BJ (cell line): Measurements from ENCODE around the gene EHBP1L1. TPM values are rescaled to one million over a fixed set of nuclear protein-coding genes. Genes with fewer than 3 reads are reported as not detected.

Experiments used
- CTCF ChIA-PET: fragments of 350-600 bp; formaldehyde crosslinking; extraction: SDS; loops from one replicate; lab custom pipeline; 2021; ENCODE audit warnings: antibody characterized with exemption, inconsistent platforms; lab: Yijun Ruan, JAX
- POLR2A ChIA-PET: fragments of 300-600 bp; sonication (Branson Sonifier 250); formaldehyde crosslinking; extraction: SDS; loops from one replicate; lab custom pipeline; 2021; ENCODE audit warnings: antibody characterized with exemption; lab: Charles Lee
- DNase-seq: peaks from one replicate; pipeline ENCODE4 v3.0.0-alpha.2; 2011; ENCODE audit warnings: low read depth
- H3K27me3 ChIP-seq: 2 replicates; pipeline ENCODE4 v1.6.0; 2011; ENCODE audit warnings: low read length; ENCODE audit not compliant: control insufficient read depth, insufficient read depth
- H3K36me3 ChIP-seq: 2 replicates; pipeline ENCODE4 v1.5.1; 2011; ENCODE audit warnings: low read length; ENCODE audit not compliant: control insufficient read depth, insufficient read depth
- H3K4me3 ChIP-seq: 2 replicates; pipeline ENCODE4 v1.5.1; 2011; ENCODE audit warnings: low read depth, mild to moderate bottlenecking, control low read depth, low read length
- CTCF ChIP-seq: IDR thresholded peaks from 2 replicates; pipeline ENCODE4 v1.5.1; 2011; ENCODE audit warnings: low read depth, mild to moderate bottlenecking, control low read depth, inconsistent platforms, low read length, moderate library complexity; ENCODE audit not compliant: insufficient read depth
- polyA plus RNA-seq: library from polyadenylated mRNA; depleted of rRNA; stranded (reverse); fragments of >200 nt; gene quantifications from 2 replicates; pipeline ENCODE4 v1.2.3, GENCODE V29; 2011

Gene EHBP1L1
- polyA plus RNA-seq, 1 experiment = 30.9 TPM

GRCh38 chr11:65586676-65587075 is 10.8 kb downstream of the EHBP1L1 start:
- H3K4me3 ChIP-seq = no peak overlapping the region
- peaks cover 16% of the 10 kb centered on the region for H3K36me3 ChIP-seq
- no peak for DNase-seq
- POLR2A ChIA-PET = interaction anchor here (1.0 kb wide), 1 partner anchor 14 kb away, joined by 21 read pairs; the partner anchor contains the start of gene FAM89B
- H3K27me3 ChIP-seq = no peaks in the 10 kb centered on the region
- CTCF ChIA-PET = interaction anchor here (0.6 to 11.8 kb wide), 8 partner anchors 10 to 458 kb away, joined by 3 to 134 read pairs (median 8); partner anchors contain the start of genes EHBP1L1, FAM89B, MAP3K11 and PCNX3
- no peak for TF ChIP-seq CTCF

- TF ChIP-seq CTCF = peak; percentile 58
- Histone ChIP-seq H3K27me3 (no peaks in the 10 kb centered on the region), H3K4me3 (no peak overlapping the region), H3K36me3 (peaks cover 17% of the 10 kb centered on the region)
- ChIA-PET POLR2A (interaction anchor here (1.1 kb wide), 1 partner anchor 11 kb away, joined by 4 read pairs; no protein-coding TSS in a partner anchor), CTCF (interaction anchor here (0.7 to 11.8 kb wide), 15 partner anchors 10 to 235 kb away, joined by 3 to 134 read pairs (median 5); partner anchors contain the start of genes EHBP1L1, FAM89B, MAP3K11 and SIPA1)
- no peak for DNase-seq
Measured at GRCh38 chr11:65588199-65589054, 12.6 kb downstream of the EHBP1L1 start.

- no peak for DNase-seq
- no peak overlapping the region for H3K4me3 ChIP-seq
- no peak for TF ChIP-seq CTCF
- H3K36me3 ChIP-seq = peaks cover 20% of the 10 kb centered on the region
- no peaks in the 10 kb centered on the region for H3K27me3 ChIP-seq
- ChIA-PET POLR2A (no interaction called here), CTCF (interaction anchor here (0.7 to 11.8 kb wide), 8 partner anchors 12 to 48 kb away, joined by 3 to 134 read pairs (median 5); partner anchors contain the start of genes EHBP1L1, FAM89B, MAP3K11 and ZNRD2)
Measured at GRCh38 chr11:65589444-65590239, 13.8 kb downstream of the EHBP1L1 start.

- CTCF ChIA-PET = interaction anchor here (0.7 to 11.8 kb wide), 8 partner anchors 13 to 49 kb away, joined by 3 to 134 read pairs (median 5); partner anchors contain the start of genes EHBP1L1, FAM89B, MAP3K11 and ZNRD2
- TF ChIP-seq CTCF = no peak
- POLR2A ChIA-PET = no interaction called here
Measured at GRCh38 chr11:65590240-65590738, 14.4 kb downstream of the EHBP1L1 start.

More at GRCh38 chr11:65590240-65590738, 14.4 kb downstream of the EHBP1L1 start:
- peaks cover 20% of the 10 kb centered on the region for H3K36me3 ChIP-seq
- no peak for DNase-seq
- no peaks in the 10 kb centered on the region for H3K27me3 ChIP-seq
- H3K4me3 ChIP-seq = no peak overlapping the region
